ENCODE results near the gene CAPN9.

The CAPN9 gene

GRCh38 chr1:230797376-230797920 lies 50.3 kb downstream of the CAPN9 start:
- no peak for DNase-seq (ENCODE audit: low spot score)

DNA sequence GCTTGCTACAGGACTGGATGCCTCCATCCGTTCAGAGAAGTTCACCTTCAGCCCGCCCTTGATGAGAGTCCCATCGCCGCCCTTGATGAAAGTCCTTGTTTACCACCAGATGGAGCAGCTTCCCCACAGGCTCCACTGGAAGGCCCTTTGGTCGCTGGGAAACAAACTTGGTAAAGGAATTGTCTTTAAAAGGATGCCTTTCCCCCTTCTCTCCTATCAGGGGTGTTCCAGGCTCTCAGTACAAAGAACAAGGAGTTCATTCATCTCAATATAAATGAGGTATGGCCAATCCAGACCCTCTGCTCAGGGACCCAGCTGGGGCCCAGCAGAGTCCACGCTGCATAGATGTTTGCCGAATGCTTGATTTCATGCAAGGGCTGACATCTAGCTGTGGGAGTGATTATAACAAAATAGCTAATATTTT lies 50.8 kb downstream of the CAPN9 start:
- DNase-seq (ENCODE audit: low spot score) = peak; percentile 50

- no peak for DNase-seq (ENCODE audit: low spot score)
Observed at GRCh38 chr1:230798491-230798890, 51.3 kb downstream of the CAPN9 start.

GRCh38 chr1:230800891-230801840 lies 54.0 kb downstream of the CAPN9 start:
- no peak for DNase-seq (ENCODE audit: low spot score)

- no peak for DNase-seq (ENCODE audit: low spot score)
Observed at GRCh38 chr1:230804396-230804795, 57.2 kb downstream of the CAPN9 start.

DNA sequence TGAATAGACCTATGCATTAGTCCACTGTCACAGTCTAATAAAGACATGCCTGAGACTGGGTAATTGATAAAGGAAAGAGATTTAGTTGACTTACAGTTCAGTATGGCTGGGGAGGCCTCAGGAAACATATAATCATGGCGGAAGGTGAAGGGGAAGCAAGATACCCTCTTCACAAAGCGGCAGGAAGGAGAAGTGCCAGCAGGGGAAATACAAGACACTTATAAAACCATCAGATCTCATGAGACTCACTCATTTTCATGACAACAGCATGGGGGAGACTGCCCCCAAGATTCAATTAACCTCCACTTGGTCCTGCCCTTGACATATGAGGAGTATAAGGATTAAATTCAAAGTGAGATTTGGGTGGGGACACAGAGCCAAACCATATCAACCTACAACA lies 59.4 kb downstream of the CAPN9 start:
- no peak for DNase-seq (ENCODE audit: low spot score)

DNA sequence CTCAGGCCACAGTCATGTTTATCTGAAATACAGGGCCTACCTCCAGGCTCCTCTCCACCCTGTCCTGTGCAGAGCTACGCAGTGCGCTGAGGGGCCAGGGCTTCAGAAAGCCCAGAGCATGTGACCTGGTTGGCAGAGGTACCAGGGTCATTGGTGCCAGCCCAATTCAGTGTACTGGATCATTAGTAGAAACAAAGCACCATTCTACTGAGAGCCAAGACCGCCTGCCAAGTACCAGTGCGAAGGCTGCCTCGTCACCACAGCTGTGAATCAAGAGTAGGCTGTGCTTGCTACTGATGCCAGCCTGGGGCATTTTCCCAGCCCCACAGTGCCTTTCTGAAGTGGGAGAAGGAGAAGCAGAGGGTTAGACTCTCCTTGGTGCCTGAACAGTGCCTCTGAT lies 59.8 kb downstream of the CAPN9 start:
- DNase-seq (ENCODE audit: low spot score) = no peak

GRCh38 chr1:230807561-230808280 lies 60.5 kb downstream of the CAPN9 start:
- no peak for DNase-seq (ENCODE audit: low spot score)

DNA sequence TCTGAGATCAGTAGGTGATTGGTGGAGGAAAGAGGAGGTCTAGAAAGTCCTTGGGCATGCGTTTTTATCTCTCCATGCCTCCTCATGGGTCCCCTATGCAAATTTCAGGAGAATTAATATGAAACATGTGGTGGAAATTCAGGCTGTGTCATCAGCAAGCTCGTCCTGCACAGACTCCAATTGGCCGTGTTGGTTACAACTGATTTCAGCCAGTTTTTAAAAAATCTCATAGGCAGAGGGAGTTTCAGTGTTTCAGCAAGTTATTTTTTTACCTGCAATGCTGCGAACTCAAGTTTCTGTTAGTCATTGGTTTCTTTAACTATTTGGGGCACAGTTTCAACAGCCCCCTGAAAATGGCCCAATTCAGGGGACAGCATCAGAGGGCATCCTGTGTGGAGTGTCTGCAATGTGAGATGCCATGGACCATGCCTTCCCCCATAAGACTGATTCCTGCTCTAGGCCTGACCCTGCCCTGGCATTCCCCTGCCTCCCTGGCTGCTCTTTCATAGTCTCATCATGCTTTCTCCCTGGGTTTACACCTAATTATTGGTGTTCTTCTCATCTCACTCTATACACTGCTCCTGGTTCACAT lies 61.2 kb downstream of the CAPN9 start:
- no peak for DNase-seq (ENCODE audit: low spot score)

DNA sequence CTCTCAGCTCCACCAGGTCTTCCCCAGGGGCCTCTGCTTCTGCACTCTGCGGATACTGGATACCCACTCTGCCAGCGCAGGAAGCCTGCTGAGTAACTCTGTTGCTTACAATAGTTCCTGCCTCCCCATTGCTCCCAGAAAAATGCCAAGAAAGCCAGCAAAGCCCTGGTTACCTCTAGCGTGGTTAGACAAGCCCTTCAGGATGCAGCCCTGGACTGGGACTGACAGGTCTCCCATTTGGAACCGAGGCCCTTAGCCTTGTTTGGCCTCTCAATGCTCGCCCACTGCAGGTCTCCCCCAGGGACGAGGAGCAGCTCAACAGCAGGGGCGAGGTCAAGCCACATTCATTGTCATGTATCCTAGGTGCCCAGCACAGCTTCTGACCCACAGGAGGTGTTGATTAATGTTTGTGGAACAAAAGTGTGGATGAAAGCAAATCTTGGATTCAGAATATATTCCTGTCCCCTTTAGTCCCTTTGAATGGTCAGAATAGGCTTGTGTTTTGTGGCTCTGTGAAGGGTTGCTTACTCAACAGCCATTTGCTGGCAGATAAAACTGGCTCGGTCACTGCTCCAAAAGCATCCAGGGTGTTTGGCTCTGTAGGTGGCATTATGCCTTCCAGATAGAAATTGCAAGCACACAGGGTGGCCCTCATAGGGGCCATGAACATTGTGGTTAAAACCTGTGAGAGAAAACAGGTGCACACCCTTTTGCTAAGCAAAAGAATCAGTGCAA lies 62.2 kb downstream of the CAPN9 start:
- no peak for DNase-seq (ENCODE audit: low spot score)

DNA sequence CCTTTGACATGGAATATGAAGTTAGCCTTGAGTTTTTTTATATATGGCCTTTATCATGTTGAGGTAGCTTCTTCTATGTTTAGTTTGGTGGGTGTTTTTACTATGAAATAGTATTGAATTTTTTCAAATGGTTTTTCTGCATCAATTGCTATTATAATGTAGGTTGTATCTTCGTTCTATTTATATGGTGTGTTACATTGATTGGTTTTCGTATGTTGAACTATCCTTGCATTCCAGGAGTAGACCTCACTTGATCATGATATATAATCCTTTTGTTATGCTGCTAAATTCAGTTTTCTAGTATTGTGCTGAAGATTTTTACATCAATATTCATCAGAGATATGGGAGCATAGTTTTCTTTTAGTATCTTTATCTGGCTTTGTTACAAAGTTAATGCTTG lies 65.4 kb downstream of the CAPN9 start:
- DNase-seq (ENCODE audit: low spot score) = no peak

DNA sequence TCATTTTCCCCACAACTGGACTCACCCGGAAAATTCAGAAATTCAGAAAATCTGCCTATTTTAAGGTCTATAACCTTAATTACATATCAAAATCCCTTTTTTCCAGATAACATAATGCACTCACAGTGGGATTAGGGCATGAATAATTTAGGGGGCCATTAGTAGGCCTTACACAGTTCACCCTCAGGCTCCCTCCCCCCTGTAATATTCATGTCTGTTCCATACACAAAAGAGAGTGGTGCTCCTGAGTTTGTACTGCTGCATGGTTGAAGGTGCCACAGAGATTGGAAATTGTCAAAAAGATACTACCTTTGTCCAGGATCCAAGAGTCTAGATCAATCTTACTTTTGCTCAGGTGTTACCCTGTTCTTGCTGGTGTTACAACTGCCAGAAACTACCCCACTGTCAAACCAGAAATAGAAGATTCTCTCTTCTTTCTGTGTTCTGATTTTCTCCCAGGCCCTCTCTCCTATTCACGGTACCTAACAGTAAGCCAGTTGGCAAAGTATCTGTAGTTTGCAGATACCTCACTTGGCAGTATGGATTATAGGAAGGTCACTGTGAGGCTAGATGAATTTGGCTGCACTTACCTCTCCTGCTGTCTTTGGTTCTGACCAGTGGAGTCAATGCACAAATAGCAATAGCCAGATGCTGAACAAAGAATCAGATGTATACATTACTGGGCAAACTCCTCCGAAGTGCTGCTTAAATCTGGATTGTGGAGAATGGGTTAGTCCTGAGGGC lies 67.9 kb downstream of the CAPN9 start:
- no peak for DNase-seq (ENCODE audit: low spot score)

DNA sequence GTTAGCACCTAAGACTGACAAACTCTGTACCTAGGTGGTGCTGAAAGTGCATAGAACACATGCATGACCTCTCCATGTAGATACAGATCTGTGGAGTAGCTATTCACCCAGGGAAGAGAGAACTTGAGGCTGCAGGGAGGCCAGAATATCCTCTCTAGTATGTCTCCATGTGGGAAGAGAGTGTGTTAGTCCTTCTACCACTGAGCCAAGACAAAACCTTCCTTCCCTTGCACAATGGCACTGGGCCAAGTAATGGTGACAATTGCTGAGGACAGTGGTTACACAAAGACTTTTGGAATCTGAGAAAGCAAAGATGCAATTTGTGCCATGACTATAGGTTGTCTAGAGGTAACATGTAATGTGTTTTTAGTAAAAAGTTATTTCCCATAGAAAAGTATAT lies 68.8 kb downstream of the CAPN9 start:
- no peak for DNase-seq (ENCODE audit: low spot score)

DNA sequence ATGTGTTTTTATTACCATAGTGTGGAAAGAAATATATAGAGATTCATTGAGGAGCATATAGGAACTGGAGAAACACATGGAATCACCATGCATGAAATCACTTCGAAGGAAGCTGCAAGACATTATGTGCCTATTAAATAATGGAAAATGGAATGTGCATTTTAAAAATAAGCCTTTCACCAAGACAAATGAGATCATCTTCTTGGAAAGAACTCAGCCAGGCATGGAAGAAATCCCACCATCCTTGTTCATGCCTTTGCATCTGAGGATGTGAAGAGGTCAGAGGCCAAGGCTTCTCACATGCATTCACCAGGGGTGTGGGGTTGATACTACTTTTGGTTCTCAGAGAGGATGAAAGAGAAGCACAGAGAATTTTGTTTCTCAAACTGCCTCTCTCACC lies 71.2 kb downstream of the CAPN9 start:
- DNase-seq (ENCODE audit: low spot score) = no peak

- DNase-seq (ENCODE audit: low spot score) = no peak
Observed at GRCh38 chr1:230818901-230819300, 71.7 kb downstream of the CAPN9 start.

GRCh38 chr1:230819976-230820375 lies 72.8 kb downstream of the CAPN9 start:
- no peak for DNase-seq (ENCODE audit: low spot score)

GRCh38 chr1:230820568-230820967 lies 73.4 kb downstream of the CAPN9 start:
- DNase-seq (ENCODE audit: low spot score) = no peak

DNA sequence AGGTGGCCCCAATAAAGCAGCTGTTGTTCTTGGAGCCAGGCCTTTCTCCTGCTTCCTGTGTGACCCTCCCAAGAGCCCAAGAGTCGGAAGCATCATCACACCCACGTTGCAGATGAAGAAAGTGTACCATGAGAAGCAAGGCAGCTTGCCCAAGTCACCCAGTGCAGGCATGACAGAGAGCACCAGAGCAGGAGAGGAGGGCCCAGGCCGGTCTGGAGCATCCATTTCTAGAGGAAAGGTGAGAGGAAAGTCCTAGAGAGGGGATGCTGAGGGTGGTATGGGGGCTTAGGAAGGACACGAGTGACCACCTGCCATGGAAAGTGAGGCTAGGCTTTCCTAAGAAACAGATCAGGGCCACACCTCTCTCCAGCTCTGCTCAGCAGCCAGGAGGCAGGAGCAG lies 74.2 kb downstream of the CAPN9 start:
- DNase-seq (ENCODE audit: low spot score) = no peak

- DNase-seq (ENCODE audit: low spot score) = peak; percentile 15
Observed at GRCh38 chr1:230822092-230822581, 74.9 kb downstream of the CAPN9 start.

DNA sequence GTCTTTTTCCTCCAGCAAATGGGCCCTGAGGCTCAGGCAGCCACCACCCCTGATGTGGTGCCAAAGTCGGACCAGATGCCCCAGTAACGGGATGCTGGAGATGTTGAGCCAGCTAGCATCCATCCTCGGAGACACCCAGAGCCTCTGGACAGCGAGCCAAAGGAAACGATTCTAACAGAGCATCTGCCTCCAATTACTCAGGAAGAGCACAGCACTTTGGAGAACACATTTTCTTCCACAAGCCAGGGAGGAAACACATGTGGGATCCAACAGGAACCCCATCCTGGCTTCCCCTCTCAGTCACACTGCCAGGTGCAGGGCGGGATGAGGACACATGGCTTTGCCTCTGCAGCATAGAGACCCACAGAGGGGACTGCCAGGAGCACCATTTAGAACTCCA lies 76.2 kb downstream of the CAPN9 start:
- no peak for DNase-seq (ENCODE audit: low spot score)
